ENCODE results near the gene HCRTR1. TPM values are rescaled to one million over a fixed set of nuclear protein-coding genes. Genes with fewer than 3 reads are reported as not detected.

Gene HCRTR1
- total and polyA plus RNA-seq, 2 donors (not counting 3 experiments of a cell fraction or from before 2014, with no cell fraction given), result 0.93 to 1.5 TPM

- H3K27me3 ChIP-seq (ENCODE audit: control insufficient read depth in 2 of 2, insufficient read depth in 2 of 2, low read length in 2 of 2), result no peaks in the 10 kb centered on the region
- dilution Hi-C loops (cut with MboI; ENCODE audit: extremely low pct_ligation_motif_present, low sequenced_read_pairs) (no loop called here), intact Hi-C loops (cut with micrococcal nuclease) (no loop called here)
- H3K79me2 ChIP-seq (ENCODE audit: control insufficient read depth, insufficient read depth, low read length), result peaks cover 77% of the 10 kb centered on the region
- no peaks in the 10 kb centered on the region for H3K9me3 ChIP-seq (replicated peaks; ENCODE audit: control insufficient read depth, insufficient read depth, low read length)
- no TSS peak for BruUV-seq (replicated peaks)
- no peak overlapping the region for H3K27ac ChIP-seq (ENCODE audit: insufficient read depth, low read depth, low read length)
- ChIA-PET POLR2A (no interaction called here), CTCF (interaction anchor here (0.9 to 2.1 kb wide), 5 partner anchors 11 to 77 kb away, joined by 3 to 8 read pairs (median 3); no protein-coding TSS in a partner anchor)
- no peak for DNase-seq (ENCODE audit: low read depth, low spot score)
- no peak overlapping the region for H2AFZ ChIP-seq (ENCODE audit: low read depth, low read length)
- TF ChIP-seq JUN (IDR thresholded peaks at IDR 0.05; ENCODE audit: borderline replicate concordance, insufficient read depth, insufficient read length, low read depth), result no peak
- TF ChIP-seq, protein P1, sequence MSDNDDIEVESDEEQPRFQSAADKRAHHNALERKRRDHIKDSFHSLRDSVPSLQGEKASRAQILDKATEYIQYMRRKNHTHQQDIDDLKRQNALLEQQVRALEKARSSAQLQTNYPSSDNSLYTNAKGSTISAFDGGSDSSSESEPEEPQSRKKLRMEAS (IDR thresholded peaks at IDR 0.05; ENCODE audit: insufficient read depth, insufficient read length), result no peak
- no peak for TF ChIP-seq POLR2A (IDR thresholded peaks at IDR 0.05; ENCODE audit: low read depth, low read length)
- no peak for TF ChIP-seq POLR2AphosphoS5 (IDR thresholded peaks at IDR 0.05; ENCODE audit: insufficient read depth, low read depth, low read length)
- no peak for TF ChIP-seq FOS (IDR thresholded peaks at IDR 0.05; ENCODE audit: borderline replicate concordance, insufficient read depth, low read length)
- TF ChIP-seq MYC (IDR thresholded peaks at IDR 0.05; ENCODE audit: low read depth, low read length), result no peak
- no peak for TF ChIP-seq EZH2 (IDR thresholded peaks at IDR 0.05; ENCODE audit: borderline replicate concordance, low read depth, low read length, severe bottlenecking)
- TF ChIP-seq CTCF (IDR thresholded peaks at IDR 0.05; ENCODE audit: extremely low read depth in 1 of 2, insufficient read depth in 1 of 2, low read depth in 1 of 2, low read length in 2 of 2), result no peak
- TF ChIP-seq GATA2 (IDR thresholded peaks at IDR 0.05; ENCODE audit: insufficient read depth, insufficient read length, low read depth, low read length), result no peak
- H3K36me3 ChIP-seq (ENCODE audit: control insufficient read depth in 2 of 2, extremely low read depth in 1 of 2, insufficient read depth in 2 of 2, low read length in 2 of 2), result peaks cover 0 to 5% of the 10 kb centered on the region in 2 experiments
- no peaks in the 10 kb centered on the region for H4K20me1 ChIP-seq (replicated peaks; ENCODE audit: control insufficient read depth, extremely low read depth, insufficient read depth, low read length)
- H3K4me2 ChIP-seq (ENCODE audit: insufficient read depth, low read length), result no peak overlapping the region
- FAIRE-seq, result no peak
- no peak overlapping the region for H3K9ac ChIP-seq (replicated peaks; ENCODE audit: extremely low read depth, insufficient read depth, low read length)
- H3K9me1 ChIP-seq (replicated peaks; ENCODE audit: control insufficient read depth, extremely low read depth, insufficient read depth, low read length), result no peaks in the 10 kb centered on the region
- peaks cover 17% of the 10 kb centered on the region for H3K4me1 ChIP-seq (ENCODE audit: control insufficient read depth, extremely low read depth, insufficient read depth, low read length)
- no peak overlapping the region for H3K4me3 ChIP-seq (replicated peaks in 1 of 3; ENCODE audit: insufficient read depth in 1 of 3, low read depth in 1 of 3, low read length in 3 of 3)
These were observed 22.1 kb downstream of the HCRTR1 start for GRCh38 chr1:31639543-31639942.

All from endothelial cell of umbilical vein (primary cell).